ENCODE measurements around the gene DVL2.

The DVL2 gene

GRCh38 chr17:7234083-7234951 is at the start of gene DVL2:
Gene DVL2, minus strand, starts transcription at chr17:7234517. Its CDS starts 255 bp downstream, at chr17:7234262.
- no peak for TF ChIP-seq GATA2 (IDR thresholded peaks at IDR 0.05; ENCODE audit: low read depth, low read length)
- no peak for TF ChIP-seq GATA3 (IDR thresholded peaks at IDR 0.05; ENCODE audit: low read depth, low read length)

GRCh38 chr17:7283471-7284216 is 49.3 kb upstream of the DVL2 start:
- no peak for TF ChIP-seq GATA3 (IDR thresholded peaks at IDR 0.05; ENCODE audit: low read depth, low read length)
- TF ChIP-seq GATA2 (IDR thresholded peaks at IDR 0.05; ENCODE audit: low read depth, low read length), result no peak

DNA sequence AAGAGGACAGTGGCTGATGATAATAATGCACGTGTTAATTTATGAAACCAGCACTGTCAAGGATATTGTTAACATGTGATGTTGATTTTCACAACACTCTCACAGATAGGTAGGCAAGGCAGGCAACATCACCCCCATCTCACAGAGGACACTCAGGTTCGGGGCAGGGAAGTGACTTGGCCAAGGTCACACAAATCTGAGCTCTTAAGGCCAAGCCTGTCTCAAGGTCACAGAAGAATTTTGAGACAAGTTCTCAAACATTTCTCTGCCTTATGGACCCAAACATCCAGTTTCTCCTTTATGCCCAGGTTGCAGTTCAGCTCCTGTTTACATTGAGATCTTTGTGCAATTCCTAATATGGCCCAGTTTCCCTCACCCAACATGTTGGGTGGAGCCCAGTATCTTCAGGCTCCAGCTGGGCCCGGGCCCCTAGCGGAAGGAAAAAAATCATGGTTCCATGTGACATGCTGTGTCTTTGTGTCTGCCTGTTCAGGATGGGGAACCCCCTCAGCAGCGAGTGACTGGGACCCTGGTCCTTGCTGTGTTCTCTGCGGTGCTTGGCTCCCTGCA is 48.5 kb upstream of the DVL2 start:
- no peak for TF ChIP-seq GATA2 (IDR thresholded peaks at IDR 0.05; ENCODE audit: low read depth, low read length)
- no peak for TF ChIP-seq GATA3 (IDR thresholded peaks at IDR 0.05; ENCODE audit: low read depth, low read length)

GRCh38 chr17:7281953-7282751 is 47.8 kb upstream of the DVL2 start:
- no peak for TF ChIP-seq GATA3 (IDR thresholded peaks at IDR 0.05; ENCODE audit: low read depth, low read length)
- no peak for TF ChIP-seq GATA2 (IDR thresholded peaks at IDR 0.05; ENCODE audit: low read depth, low read length)

DNA sequence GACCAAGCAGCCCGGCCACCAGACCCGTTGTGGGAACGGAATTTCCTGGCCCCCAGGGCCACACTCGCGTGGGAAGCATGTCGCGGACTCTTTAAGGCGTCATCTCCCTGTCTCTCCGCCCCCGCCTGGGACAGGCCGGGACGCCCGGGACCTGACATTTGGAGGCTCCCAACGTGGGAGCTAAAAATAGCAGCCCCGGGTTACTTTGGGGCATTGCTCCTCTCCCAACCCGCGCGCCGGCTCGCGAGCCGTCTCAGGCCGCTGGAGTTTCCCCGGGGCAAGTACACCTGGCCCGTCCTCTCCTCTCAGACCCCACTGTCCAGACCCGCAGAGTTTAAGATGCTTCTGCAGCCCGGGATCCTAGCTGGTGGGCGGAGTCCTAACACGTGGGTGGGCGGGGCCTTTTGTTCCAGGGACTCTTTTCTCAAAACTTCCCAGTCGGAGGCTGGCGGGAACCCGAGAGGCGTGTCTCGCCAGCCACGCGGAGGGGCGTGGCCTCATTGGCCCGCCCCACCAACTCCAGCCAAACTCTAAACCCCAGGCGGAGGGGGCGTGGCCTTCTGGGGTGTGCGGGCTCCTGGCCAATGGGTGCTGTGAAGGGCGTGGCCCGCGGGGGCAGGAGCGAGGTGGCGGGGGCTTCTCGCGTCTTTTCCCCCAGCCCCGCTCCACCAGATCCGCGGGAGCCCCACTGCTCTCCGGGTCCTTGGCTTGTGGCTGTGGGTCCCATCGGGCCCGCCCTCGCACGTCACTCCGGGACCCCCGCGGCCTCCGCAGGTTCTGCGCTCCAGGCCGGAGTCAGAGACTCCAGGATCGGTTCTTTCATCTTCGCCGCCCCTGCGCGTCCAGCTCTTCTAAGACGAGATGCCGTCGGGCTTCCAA is 47.0 kb upstream of the DVL2 start, which contains the start of gene SLC2A4:
TSS of gene SLC2A4 (plus strand) at position 645 of the 879 bp plus-strand sequence. CDS start at position 862, 217 bp downstream.
- no peak for TF ChIP-seq GATA2 (IDR thresholded peaks at IDR 0.05; ENCODE audit: low read depth, low read length)
- no peak for TF ChIP-seq GATA3 (IDR thresholded peaks at IDR 0.05; ENCODE audit: low read depth, low read length)

GRCh38 chr17:7280519-7281073 is 46.3 kb upstream of the DVL2 start:
- TF ChIP-seq GATA2 (IDR thresholded peaks at IDR 0.05; ENCODE audit: low read depth, low read length) (no peak), GATA3 (IDR thresholded peaks at IDR 0.05; ENCODE audit: low read depth, low read length) (no peak)

DNA sequence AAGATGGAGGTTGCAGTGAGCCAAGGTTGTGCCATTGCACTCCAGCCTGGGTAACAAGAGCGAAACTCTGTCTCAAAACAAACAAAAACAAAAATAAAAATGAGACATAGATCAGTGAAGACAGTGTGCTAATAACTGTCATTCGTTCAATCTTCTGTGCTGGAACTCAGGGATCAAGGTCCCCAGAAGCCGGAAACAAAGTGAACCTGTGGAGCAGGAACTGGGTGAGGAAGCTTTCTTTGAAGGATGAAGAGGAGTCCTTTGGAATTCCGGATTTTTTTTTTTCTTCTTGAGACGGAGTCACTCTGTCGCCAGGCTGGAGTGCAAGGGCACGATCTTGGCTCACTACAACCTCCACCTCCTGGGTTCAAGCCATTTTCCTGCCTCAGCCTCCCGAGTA is 45.1 kb upstream of the DVL2 start:
- no peak for TF ChIP-seq GATA3 (IDR thresholded peaks at IDR 0.05; ENCODE audit: low read depth, low read length)
- no peak for TF ChIP-seq GATA2 (IDR thresholded peaks at IDR 0.05; ENCODE audit: low read depth, low read length)

DNA sequence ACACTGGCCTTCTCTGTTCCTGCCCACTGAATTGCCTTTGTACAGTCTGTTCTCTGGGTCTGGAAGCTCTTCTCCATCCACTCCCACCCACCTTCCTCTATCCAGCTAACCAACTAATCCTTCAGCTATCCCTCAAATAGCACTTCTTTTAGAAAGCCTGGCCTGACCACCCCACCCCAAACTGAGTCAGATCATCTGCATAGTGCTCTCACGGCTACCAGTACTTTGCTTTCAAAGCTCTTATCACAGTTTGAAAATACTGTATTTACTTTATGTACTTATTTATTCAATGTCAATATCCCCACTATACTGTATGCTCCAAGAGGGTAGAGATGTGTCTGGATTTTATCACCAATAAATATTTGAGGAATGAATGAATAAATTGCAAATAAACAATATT is 32.5 kb upstream of the DVL2 start:
- TF ChIP-seq GATA2 (IDR thresholded peaks at IDR 0.05; ENCODE audit: low read depth, low read length) (no peak), GATA3 (IDR thresholded peaks at IDR 0.05; ENCODE audit: low read depth, low read length) (no peak)

DNA sequence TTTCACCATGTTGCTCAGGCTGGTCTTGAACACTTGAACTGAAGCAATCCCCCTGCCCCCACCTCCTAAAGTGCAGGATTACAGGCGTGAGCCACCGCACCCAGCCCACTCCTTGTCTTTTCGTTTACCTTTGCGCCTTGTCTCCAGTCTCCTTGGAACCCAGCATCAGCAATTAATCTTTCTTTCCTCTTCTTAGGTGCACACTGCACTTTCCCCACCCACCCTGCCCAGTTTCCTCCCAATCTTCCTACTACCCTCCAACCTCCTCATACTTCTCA is 29.4 kb upstream of the DVL2 start:
- TF ChIP-seq GATA3 (IDR thresholded peaks at IDR 0.05; ENCODE audit: low read depth, low read length) (no peak), GATA2 (IDR thresholded peaks at IDR 0.05; ENCODE audit: low read depth, low read length) (no peak)

- TF ChIP-seq GATA3 (IDR thresholded peaks at IDR 0.05; ENCODE audit: low read depth, low read length), result no peak
- TF ChIP-seq GATA2 (IDR thresholded peaks at IDR 0.05; ENCODE audit: low read depth, low read length), result no peak
Measured at GRCh38 chr17:7262935-7263800, 28.9 kb upstream of the DVL2 start.

DNA sequence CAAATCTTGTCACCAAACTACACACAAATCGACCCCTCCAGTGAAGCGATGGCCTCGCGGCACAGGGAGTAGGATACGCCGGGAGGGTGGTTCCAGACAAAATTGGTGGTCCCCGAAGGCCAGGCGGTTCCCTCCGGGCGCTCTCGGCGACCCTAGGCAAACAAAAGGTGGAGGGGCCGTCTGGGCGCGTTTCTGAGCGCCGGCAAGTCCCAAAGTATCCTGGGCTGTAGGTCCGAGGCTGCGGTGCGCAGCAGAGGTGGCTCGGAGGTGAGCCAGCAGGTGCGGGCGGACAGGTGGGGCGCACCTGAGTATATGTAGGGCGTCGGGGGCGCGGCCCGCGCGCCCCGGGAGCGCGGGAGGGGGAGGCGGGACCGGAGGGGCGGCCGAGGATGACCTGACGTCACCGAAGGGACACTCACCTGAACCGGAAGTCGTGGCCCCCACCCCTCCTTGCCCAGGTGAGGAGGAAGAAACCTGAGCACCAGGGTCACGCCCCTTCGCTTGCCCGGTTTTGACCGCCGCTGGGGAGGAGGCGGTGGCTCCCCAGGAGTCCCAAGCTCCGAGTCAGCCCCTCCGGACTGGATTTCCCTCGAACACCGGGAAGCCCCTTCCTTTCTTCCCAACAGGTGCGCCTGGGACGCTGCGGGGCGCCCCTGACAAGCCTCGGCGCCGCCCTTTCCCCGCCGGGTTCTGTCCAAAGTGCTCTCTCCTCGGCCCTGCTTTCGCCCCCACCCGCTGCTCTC is 28.0 kb upstream of the DVL2 start, which contains the start of gene CLDN7:
TSS of gene CLDN7 (minus strand) at position 287 of the 743 bp plus-strand sequence. CDS start 435 bp downstream, outside the sequence.
- TF ChIP-seq GATA3 (IDR thresholded peaks at IDR 0.05; ENCODE audit: low read depth, low read length) (no peak), GATA2 (IDR thresholded peaks at IDR 0.05; ENCODE audit: low read depth, low read length) (no peak)
